Frontal cortex (tissue), 4 donors: ENCODE results near the gene RASD2. TPM values are rescaled to one million over a fixed set of nuclear protein-coding genes. Genes with fewer than 3 reads are reported as not detected.
A peak's percentile ranks its signal among the peaks of the same experiment; 100 is the strongest.

ENCODE experiments used
- DNase-seq, 2 donors: peaks; one replicate each; pipeline ENCODE4 v3.0.0; 2012; ENCODE audit warnings: low spot score in 2 of 2
- FAIRE-seq: peaks from 2 replicates; lab custom pipeline; 2012; peaks lifted over from hg19 to GRCh38; lab: Jason Lieb, UNC
- total RNA-seq: library from RNA; depleted of rRNA; stranded (reverse); fragments of >200 nt; gene quantifications from one replicate; pipeline ENCODE4 v1.2.3, GENCODE V29; 2014
- donor health status: control.
- donor health status: control.
- donor health status: control.

RASD2 gene
- total RNA-seq, 1 donor from 2014 or later = 1.2 TPM

GRCh38 chr22:35555946-35556547, 15.4 kb downstream of the RASD2 start:
- no peak for DNase-seq
- no peak for FAIRE-seq

- DNase-seq (no peak), FAIRE-seq (no peak)
Measured at GRCh38 chr22:35556666-35557065, 16.0 kb downstream of the RASD2 start.

- no peak for FAIRE-seq
Measured at GRCh38 chr22:35558031-35558430, 17.4 kb downstream of the RASD2 start.

GRCh38 chr22:35558719-35559118, 18.1 kb downstream of the RASD2 start:
- no peak for FAIRE-seq
- no peak for DNase-seq

More at GRCh38 chr22:35558031-35558430, 17.4 kb downstream of the RASD2 start:
- DNase-seq = no peak

- FAIRE-seq (peak; percentile 51), DNase-seq (no peak)
Measured at GRCh38 chr22:35559354-35560005, 18.8 kb downstream of the RASD2 start.

GRCh38 chr22:35560366-35560765, 19.7 kb downstream of the RASD2 start:
- no peak for DNase-seq
- no peak for FAIRE-seq

GRCh38 chr22:35560824-35561223, 20.2 kb downstream of the RASD2 start:
- DNase-seq (no peak), FAIRE-seq (no peak)

- no peak for DNase-seq
- FAIRE-seq = no peak
Measured at GRCh38 chr22:35561796-35562526, 21.3 kb downstream of the RASD2 start.

- no peak for FAIRE-seq
- no peak for DNase-seq
Measured at GRCh38 chr22:35563211-35563610, 22.6 kb downstream of the RASD2 start.

GRCh38 chr22:35564975-35565867, 24.6 kb downstream of the RASD2 start:
- no peak for DNase-seq

GRCh38 chr22:35567351-35568141, 26.9 kb downstream of the RASD2 start:
- no peak for FAIRE-seq
- no peak for DNase-seq

More at GRCh38 chr22:35564975-35565867, 24.6 kb downstream of the RASD2 start:
- FAIRE-seq = no peak

GRCh38 chr22:35568751-35569739, 28.4 kb downstream of the RASD2 start:
- FAIRE-seq (no peak), DNase-seq (no peak)

GRCh38 chr22:35569916-35570315, 29.3 kb downstream of the RASD2 start:
- FAIRE-seq (no peak), DNase-seq (no peak)

GRCh38 chr22:35570686-35571194, 30.1 kb downstream of the RASD2 start:
- DNase-seq (no peak), FAIRE-seq (no peak)

- FAIRE-seq (no peak), DNase-seq (no peak)
Measured at GRCh38 chr22:35572556-35572955, 31.9 kb downstream of the RASD2 start.

GRCh38 chr22:35575116-35575748, 34.6 kb downstream of the RASD2 start:
- no peak for FAIRE-seq
- DNase-seq = no peak

GRCh38 chr22:35576671-35577070, 36.0 kb downstream of the RASD2 start:
- no peak for FAIRE-seq
- DNase-seq = no peak
